Measurements from ENCODE around the gene PACS1.

- TF ChIP-seq POLR2A (IDR thresholded peaks at IDR 0.05; ENCODE audit: low read depth, low read length) (no peak), SPI1 (IDR thresholded peaks at IDR 0.05; ENCODE audit: low read depth, low read length) (no peak), POLR2AphosphoS5 (IDR thresholded peaks at IDR 0.05; ENCODE audit: low read depth, low read length) (no peak), POU2F2 (IDR thresholded peaks at IDR 0.05; ENCODE audit: low read depth, low read length) (no peak), TAF1 (IDR thresholded peaks at IDR 0.05; ENCODE audit: low read depth, low read length) (no peak), PAX5 (IDR thresholded peaks at IDR 0.05; ENCODE audit: insufficient read depth, low read length, severe bottlenecking) (no peak)
These were observed 150.9 kb downstream of the PACS1 start for GRCh38 chr11:66221012-66221411.

All from GM12891 (cell line).